GM21529 (cell line): ENCODE results near the gene PITX2.

Source experiments
- ATAC-seq: cut with Tn5 transposase; IDR thresholded peaks from one replicate; pipeline ENCODE4 v1.9.1; 2021; ENCODE audit not compliant: unreplicated experiment

The PITX2 gene

GRCh38 chr4:110636680-110637407, 14.0 kb upstream of the PITX2 start:
- ATAC-seq = no peak

DNA sequence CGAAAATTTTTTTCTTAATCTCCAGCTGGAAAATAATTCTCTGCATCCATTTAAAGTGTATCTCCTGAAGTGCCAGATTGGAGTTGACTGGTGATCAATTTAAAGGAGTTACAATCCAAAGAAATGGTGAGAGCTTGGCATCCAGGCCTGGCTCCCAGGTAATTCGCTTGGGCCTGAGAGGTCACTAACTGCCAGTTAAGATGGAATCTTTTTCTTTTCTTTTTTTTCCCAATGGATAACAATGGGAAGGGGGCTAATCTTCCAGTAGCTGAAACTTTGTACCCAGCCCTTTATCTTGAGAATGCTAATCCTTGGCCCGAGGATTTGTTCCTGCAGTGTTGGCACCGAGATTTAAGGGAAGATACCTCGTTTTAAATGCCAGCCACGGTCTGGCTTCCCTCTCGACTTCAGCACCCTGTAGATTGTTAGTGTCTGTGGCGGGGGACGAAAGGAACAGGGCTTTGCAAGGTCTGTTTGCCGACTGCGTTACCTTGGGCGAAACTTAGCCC, 13.3 kb upstream of the PITX2 start:
- no peak for ATAC-seq

GRCh38 chr4:110635163-110635865, 12.4 kb upstream of the PITX2 start:
- ATAC-seq = no peak

GRCh38 chr4:110634350-110635162, 11.7 kb upstream of the PITX2 start:
- no peak for ATAC-seq

- ATAC-seq = no peak
These were observed 10.8 kb upstream of the PITX2 start for GRCh38 chr4:110633358-110634341.

GRCh38 chr4:110632506-110633357, 9.9 kb upstream of the PITX2 start:
- ATAC-seq = no peak

DNA sequence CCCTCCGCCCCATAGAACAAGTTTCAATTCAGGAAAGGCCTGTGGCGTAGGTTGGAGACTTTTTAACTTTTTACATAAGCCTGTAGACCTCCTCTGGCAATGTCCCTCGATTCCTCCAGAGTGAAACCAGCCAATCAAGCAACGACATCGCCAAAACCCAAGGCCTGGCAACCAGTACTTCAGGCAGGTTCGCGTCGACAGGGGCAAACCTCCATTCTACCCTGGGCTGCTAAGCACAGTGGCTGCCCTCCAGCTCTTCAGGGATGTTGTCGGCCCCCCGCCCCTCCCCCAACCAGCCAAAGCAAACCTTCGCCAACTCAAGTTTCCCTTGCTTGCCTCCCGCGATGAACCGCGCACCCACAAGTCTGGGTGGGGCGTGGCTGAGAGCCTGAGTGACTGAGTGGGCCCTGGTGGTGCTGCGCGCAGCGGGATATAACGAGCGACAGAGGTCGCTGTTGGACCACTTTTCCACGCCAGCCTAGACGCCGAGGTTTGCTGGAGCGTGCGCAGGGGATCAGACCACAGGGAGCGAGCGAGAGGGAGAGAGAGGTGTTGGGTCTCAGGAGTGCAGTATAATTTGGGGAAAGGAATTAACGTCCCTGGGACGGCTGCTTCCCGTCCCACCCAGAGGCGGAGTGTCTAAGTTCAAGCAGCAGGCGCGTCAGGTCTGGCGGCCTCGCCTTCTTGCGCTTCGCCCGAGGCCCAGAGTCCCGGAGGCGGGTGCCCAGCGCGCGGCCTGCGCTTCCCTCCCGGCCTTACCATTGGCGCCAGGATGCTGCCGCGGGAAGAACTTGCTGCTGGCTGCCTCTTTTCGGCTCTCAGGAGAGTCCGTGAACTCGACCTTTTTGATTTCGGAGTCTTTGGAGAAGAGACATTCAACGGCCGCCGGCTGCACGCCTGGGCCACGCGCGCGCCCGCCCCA, 9.0 kb upstream of the PITX2 start:
- ATAC-seq = peak; percentile 94

GRCh38 chr4:110630688-110631402, 8.0 kb upstream of the PITX2 start:
- ATAC-seq = no peak

DNA sequence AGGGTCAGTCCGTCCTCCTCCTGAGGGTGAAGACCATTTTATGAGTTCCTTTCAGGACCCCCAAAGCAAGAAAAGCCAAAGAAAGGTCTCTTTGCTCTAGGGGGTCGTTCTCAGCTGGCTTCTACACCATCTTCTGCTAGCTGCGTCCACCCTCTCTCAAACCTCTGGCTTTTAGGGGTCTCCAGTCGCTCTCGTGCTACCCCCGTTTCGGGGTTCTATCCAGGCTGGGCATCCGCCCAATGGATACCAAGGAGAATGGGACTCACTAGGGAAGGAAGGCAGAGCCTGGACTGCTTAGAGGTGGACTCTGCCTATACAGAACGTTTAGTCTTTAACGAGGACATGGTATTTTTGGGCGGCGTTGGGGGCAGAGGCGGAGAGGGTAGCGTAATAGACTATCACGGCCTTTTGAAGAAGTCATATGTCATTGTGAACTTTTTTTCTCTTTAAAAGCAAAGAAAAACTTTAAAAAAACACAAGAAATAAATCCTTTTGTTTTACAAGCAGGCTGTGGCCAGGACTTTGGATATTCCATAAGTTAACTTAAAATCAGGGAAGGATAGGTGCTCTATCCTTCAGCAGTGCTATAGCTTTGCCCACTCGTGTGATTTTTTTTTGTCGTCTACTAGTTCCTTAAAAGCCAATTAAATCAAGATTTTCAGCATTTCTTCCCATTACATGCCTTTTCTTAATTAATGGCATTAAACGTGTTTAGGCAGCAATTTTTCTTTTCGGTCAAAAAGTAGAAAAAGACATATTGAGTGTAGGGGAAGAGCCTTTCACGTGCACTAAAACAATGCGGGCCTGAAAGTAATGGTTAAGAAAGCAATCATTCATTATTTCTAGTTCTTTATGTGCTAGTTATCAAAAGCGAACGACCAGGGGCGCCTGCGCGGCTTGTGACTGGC, 7.2 kb upstream of the PITX2 start:
- no peak for ATAC-seq

DNA sequence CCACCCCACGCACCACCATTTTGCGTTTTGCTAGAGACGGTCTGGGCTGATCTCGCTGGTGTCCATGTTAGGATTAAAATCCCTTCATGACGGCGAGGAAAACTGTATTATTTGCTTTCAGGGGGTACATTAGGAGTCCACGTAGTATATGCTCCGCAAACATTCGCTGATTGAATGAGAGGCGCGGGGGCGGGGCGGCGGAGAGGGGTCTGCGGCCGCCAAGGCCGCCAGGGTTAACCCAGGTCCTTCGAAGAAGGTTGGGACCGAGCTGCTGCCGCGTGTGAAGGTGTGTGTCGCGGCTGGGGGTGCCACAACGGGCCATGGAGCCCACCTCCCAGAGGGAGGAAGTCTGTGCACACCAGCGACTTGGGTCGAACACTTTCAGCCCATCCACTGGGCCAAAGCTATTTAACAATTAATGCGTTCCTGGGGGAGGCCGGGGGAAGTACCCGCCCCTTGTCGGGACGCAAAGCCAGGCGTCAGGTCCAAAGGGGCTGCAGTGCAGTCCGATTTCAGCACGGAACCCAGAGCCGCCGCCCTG, 6.4 kb upstream of the PITX2 start:
- ATAC-seq = no peak

DNA sequence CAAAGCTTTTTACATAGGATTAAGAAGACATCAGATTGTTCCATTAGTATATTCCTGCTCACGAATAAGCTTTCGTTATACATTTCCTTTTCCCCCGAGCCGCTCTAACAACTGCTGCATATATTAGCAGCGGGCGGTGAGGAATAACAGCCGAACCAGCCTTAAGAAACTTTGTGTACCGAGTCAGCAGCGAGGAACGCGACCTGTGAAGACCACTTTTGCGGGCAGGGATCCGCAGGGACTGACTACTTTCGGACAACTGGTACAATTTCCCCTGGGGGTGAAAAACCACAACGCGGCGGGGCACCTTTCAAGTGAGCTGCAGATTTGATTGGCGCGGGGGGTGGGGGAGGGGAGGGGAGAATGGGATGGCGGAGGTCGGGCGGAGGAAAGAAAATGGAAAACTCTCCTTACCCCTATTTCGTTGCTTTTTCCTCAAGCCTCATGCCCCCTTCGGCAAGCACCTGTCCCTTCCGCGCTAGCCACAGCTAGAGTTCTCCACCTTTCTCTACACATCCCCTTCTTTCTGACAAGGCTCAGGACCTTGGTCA, 5.9 kb upstream of the PITX2 start:
- no peak for ATAC-seq

DNA sequence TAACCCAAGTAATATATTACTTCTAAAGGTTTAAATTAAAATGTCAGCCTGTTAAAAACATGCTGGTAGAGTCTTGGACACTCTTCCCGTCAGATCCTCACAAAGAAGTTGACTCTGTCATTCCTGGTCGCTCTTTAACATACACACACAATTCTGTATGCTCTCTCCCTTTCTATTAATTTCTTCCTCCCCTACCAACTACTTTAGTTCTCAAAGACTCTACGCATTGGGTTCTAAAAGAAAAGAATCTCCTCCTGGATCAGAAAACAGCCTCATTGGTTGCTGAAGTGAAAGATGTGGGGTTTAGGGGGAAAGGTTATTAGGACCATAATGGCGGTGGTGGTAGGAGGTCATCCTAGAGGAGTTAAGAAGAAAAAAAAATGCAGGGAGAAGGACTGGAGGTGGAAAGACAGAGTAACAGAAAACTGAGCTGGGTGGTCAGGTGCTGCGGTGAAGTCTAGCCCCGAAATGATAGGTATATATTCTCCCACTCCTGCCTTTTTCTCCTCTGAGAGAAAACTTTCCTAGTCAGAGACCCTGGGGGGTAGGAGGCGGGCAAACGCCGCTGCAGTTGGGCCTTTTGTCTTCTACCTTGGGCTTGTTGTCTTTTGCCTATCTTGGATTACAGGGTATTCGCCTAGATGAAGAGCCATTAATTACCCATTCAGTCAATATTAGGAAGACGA, 5.2 kb upstream of the PITX2 start:
- no peak for ATAC-seq

- ATAC-seq = no peak
These were observed 3.8 kb upstream of the PITX2 start for GRCh38 chr4:110626532-110627153.

DNA sequence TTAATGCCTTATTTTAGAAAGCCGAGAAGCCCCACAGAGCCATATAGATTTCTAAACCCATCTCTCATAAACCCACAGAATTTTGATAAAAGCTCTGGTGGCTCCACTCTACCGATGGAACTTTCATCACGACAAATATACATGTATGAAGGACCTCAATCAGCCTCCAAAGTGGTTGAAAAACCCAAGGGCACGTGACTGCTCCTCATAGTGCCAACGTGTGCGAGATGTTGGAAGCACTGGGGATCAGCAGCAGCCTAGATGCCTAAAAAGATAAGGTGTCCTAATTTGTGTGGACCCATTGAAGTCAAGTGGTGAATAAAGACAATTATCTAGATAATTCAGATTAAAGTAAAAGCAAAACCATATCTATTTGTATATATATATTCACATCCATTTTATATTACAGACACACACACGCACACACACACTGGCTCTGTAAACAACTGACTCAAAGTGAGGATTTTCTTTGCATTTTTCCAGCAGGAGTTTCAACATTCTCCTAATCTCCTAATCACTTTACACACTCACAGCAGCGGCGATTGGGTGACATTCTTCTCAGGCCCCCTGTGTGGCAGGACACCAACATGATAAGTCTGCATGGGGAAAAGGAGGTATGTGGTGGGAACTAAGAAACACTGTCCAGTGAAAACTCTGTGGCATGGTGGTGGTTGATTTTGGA, 2.8 kb upstream of the PITX2 start:
- ATAC-seq = no peak
